ENCODE measurements around the gene ZNF506. TPM values are rescaled to one million over a fixed set of nuclear protein-coding genes. Genes with fewer than 3 reads are reported as not detected.

ZNF506 gene
- total RNA-seq, 1 donor, result 7.1 TPM

DNA sequence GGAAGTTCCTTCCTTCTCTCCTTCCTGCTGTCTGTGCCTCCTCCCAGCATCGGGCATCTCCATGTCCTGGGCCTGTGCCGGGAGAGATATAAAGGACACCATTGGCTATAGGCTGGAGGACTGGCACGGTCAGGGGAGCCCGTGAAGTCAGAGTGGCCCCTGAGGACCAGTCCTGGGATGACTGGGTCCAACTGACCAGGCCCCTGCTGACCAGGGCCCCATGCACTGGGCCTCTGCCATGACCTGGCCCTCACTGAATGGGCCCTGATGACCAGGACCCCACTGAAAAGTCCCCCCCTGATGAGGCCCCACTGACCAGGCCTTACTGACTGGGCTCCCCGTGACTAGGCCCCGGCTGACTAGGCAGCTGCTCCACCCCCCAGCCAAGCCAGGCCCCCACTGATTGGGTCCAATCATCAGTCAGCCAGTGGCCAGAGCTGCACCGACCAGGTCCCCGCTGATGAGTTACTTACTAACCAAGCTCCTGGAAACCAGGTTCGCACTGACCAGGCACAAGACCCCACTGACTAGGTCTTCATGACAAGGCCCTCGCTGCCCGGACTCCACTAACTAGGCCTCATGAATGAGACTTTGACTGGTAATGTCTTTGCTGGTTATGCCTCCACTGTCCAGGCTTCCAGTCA is 68.7 kb downstream of the ZNF506 start:
- no peak for DNase-seq (ENCODE audit: low read depth)
- no peak overlapping the region for H3K4me3 ChIP-seq (ENCODE audit: low read depth, low read length)
- TF ChIP-seq, protein P1, sequence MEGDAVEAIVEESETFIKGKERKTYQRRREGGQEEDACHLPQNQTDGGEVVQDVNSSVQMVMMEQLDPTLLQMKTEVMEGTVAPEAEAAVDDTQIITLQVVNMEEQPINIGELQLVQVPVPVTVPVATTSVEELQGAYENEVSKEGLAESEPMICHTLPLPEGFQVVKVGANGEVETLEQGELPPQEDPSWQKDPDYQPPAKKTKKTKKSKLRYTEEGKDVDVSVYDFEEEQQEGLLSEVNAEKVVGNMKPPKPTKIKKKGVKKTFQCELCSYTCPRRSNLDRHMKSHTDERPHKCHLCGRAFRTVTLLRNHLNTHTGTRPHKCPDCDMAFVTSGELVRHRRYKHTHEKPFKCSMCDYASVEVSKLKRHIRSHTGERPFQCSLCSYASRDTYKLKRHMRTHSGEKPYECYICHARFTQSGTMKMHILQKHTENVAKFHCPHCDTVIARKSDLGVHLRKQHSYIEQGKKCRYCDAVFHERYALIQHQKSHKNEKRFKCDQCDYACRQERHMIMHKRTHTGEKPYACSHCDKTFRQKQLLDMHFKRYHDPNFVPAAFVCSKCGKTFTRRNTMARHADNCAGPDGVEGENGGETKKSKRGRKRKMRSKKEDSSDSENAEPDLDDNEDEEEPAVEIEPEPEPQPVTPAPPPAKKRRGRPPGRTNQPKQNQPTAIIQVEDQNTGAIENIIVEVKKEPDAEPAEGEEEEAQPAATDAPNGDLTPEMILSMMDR (IDR thresholded peaks at IDR 0.05; ENCODE audit: insufficient read depth, low read length), result no peak

DNA sequence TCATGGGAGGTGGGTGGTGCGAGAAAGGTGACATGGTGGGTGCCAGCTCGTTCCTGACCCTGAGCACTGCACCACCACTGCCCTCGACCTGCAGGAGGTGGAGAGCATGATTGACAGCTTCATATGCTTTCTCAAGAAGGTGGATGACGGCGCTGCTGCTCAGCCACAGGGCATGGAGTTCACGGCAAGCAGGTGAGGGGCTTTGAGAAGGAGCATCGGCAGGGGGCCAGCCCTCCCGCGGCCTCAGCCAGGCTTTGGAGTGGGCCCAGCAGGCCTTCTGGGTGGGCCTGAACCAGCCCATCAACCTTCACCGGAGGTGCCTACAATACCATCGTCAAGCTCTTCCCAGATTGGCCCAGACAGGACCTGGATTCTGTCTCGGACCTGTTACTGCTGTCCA is 69.7 kb downstream of the ZNF506 start:
- DNase-seq (ENCODE audit: low read depth), result no peak
- TF ChIP-seq, protein P1 (IDR thresholded peaks at IDR 0.05; ENCODE audit: insufficient read depth, low read length), result no peak
- no peak overlapping the region for H3K4me3 ChIP-seq (ENCODE audit: low read depth, low read length)

DNA sequence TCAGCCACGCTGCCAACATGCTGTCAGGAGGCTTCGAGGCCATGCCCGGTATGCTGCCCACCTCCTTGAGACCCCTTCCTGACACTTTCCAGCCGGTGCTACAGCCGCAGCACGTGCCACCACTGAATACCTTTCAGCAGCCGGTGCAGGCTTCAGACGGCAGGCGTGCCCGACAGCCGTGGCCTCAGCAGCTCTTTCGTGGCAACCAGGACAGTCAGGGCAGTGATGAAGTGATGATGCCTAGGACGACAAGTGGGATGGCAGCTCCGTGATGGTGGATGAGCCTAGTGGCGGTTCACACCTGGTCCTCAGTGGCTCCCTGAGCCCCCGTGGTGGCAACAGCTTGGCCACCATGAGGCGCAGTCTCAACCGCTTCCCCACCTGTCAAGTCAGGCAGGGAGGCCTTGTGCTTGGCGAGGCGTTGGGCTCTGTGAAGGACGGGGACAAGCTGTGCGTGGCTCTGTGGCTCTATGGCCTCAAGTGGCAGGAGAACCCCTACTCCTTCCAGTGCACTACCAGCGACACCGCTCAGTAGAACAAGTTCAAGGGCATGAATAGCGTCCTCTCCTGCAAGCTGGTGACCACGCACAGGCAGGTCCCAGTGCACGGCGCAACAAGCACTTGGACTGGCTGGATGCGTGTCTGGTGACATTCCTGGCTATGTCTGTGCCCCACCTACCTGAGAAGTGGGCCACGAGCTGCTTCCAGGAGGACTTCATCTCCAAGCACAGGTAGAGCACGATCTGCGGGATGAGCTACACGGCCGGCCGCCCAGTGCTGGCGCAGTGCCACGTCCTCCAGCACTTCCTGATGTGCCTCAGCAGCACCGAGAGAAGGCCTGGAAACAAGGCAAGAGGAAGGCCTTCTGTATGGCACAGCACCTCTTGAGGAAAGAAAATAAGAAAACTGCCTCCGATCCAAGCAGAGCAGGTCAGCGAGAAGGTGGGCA is 70.4 kb downstream of the ZNF506 start:
- no peak overlapping the region for H3K4me3 ChIP-seq (ENCODE audit: low read depth, low read length)
- TF ChIP-seq, protein P1 (IDR thresholded peaks at IDR 0.05; ENCODE audit: insufficient read depth, low read length), result no peak
- DNase-seq (ENCODE audit: low read depth), result no peak

DNA sequence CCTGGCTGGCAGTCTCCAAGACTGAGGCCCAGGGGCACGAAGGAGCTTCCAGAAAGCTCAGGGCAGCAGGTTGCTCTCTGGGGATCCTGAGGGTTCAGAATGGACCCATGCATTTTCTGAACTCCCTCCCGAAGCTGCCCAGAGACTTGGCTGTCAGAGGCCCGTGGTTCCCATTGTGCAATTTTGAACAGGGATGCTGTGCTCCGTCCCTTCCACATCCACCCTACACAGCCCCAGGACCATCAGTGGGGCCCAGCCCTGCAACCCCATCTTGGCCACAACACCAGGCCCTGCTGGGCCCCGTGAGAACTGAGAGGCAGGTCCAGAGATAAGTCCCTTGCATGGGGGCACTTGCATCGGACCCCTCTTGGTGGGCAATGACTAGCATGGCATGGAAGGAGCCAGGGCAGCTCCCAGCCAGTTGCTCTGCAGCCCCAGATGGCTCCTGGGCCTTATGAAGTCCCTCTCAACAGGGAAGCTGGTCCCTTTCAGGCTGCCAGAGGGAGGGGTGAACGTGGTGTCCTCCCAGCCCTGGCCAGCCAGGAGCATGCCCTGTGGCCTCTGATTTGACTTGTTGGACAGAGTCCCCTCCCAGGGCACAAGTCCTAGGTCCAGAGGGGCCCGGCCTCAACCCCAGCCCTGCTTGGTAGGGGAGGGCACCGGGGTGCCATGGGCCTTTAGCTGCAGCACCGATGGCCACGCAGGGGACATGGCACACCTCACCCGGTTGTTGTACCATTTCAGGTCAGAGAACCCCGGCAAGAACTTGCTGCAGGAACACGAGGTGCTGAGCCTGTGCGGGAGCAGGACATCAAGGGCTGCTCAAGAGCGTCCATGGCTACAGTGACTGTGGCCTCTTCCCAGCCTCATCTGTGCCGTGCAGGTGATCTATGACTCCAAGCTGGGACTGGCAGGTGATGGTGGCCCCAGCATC is 71.4 kb downstream of the ZNF506 start:
- DNase-seq (ENCODE audit: low read depth), result no peak
- H3K4me3 ChIP-seq (ENCODE audit: low read depth, low read length), result no peak overlapping the region
- TF ChIP-seq, protein P1 (IDR thresholded peaks at IDR 0.05; ENCODE audit: insufficient read depth, low read length), result no peak

DNA sequence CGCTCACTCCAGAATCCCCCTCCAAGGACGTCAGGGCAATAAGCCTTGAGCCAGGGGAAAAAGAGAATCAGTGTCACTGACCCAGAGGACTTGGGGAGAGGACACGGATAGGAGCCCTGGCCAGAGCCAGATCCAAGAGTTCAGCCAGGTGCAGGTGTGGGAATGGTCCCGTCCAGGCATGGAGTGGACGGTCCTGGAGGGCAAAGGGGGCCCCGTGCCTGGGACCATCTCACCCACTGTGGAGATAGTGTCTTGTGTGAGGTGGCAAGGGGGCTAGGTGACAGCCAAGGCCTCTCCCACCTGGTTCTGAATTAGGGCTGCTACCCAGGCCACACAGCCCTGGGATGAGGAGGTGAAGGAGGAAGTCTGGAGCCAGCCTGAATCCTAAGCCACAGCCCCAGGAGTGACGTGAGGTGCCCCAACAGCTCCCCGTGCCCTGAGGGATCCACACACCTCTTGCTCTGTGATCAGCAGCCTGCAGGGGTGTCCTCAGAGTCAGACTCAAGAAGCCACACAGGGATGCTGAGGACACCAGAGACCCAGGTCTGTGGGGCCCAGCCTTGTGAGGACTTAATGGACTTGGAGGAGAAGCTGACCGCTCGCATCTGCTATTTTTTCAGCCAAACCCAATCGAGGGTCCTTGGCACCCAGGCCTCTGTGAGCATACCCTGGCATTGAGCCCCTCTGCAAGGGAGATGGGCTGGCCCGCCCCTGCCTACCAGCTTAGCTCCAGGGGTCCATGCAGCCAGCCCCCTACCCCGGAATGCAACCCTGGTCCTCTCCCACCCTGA is 72.2 kb downstream of the ZNF506 start:
- DNase-seq (ENCODE audit: low read depth), result no peak
- no peak overlapping the region for H3K4me3 ChIP-seq (ENCODE audit: low read depth, low read length)
- TF ChIP-seq, protein P1 (IDR thresholded peaks at IDR 0.05; ENCODE audit: insufficient read depth, low read length), result no peak
